DND-41 (cell line): ENCODE measurements around the gene TMEM236.
A peak's percentile ranks its signal among the peaks of the same experiment; 100 is the strongest.

Experiments
- ATAC-seq: fragments of 200-7000 bp; cut with Tn5 transposase; 3 replicates; pipeline ENCODE4 v1.9.1; 2021; ENCODE audit warnings: low read depth; ENCODE audit not compliant: insufficient read depth
- DNase-seq: peaks from one replicate; pipeline ENCODE4 v3.0.0-alpha.2; 2020
- H2AFZ ChIP-seq: 2 replicates; pipeline ENCODE4 v1.6.0; 2012; ENCODE audit warnings: low read depth, low read length
- H3K27ac ChIP-seq: 2 replicates; pipeline ENCODE4 v1.5.1; 2012; ENCODE audit warnings: low read length, inconsistent platforms
- H3K27me3 ChIP-seq: fragments of 200-600 bp; sonication (generic); 2 replicates; pipeline ENCODE4 v1.6.0; 2012; ENCODE audit warnings: low read length, mild to moderate bottlenecking, inconsistent platforms; ENCODE audit not compliant: insufficient read depth, poor library complexity
- H3K36me3 ChIP-seq: 2 replicates; pipeline ENCODE4 v1.5.1; 2012; ENCODE audit warnings: low read length, inconsistent platforms; ENCODE audit not compliant: insufficient read depth
- H3K4me1 ChIP-seq: 2 replicates; pipeline ENCODE4 v1.5.1; 2012; ENCODE audit warnings: mild to moderate bottlenecking, low read length; ENCODE audit not compliant: insufficient read depth
- H3K4me2 ChIP-seq: 2 replicates; pipeline ENCODE4 v1.6.0; 2012; ENCODE audit warnings: mild to moderate bottlenecking, moderate library complexity, low read length, inconsistent platforms; ENCODE audit not compliant: insufficient read depth
- H3K4me3 ChIP-seq, 2 experiments: fragments of 200-600 bp in 1 of 2; shearing (Covaris generic) in 1 of 2; 2 replicates each; pipeline ENCODE4 v1.5.1; 2012 to 2016; ENCODE audit warnings: inconsistent platforms in 2 of 2, low read length in 2 of 2, mild to moderate bottlenecking in 2 of 2, low read depth in 1 of 2, moderate library complexity in 1 of 2
- H3K79me2 ChIP-seq: 2 replicates; pipeline ENCODE4 v1.6.0; 2012; ENCODE audit warnings: low read length, inconsistent platforms; ENCODE audit not compliant: insufficient read depth
- H3K9ac ChIP-seq: 2 replicates; pipeline ENCODE4 v1.6.0; 2012; ENCODE audit warnings: low read depth, mild to moderate bottlenecking, inconsistent platforms, low read length, moderate library complexity
- H3K9me3 ChIP-seq: 2 replicates; pipeline ENCODE4 v1.5.1; 2012; ENCODE audit warnings: low read length, moderate library complexity, mild to moderate bottlenecking, inconsistent platforms; ENCODE audit not compliant: insufficient read depth, severe bottlenecking
- H4K20me1 ChIP-seq: 2 replicates; pipeline ENCODE4 v1.6.0; 2012; ENCODE audit warnings: low read length; ENCODE audit not compliant: insufficient read depth
- CTCF ChIP-seq: IDR thresholded peaks from 2 replicates; pipeline ENCODE4 v1.5.1; 2012; ENCODE audit warnings: borderline replicate concordance, low read length, moderate library complexity, mild to moderate bottlenecking; ENCODE audit not compliant: poor library complexity, severe bottlenecking; ENCODE audit errors: extremely low read depth
- EZH2 ChIP-seq: IDR thresholded peaks from 3 replicates; pipeline ENCODE4 v1.6.1; 2012; ENCODE audit warnings: borderline replicate concordance, low read depth, mild to moderate bottlenecking, moderate library complexity, low read length, inconsistent platforms; ENCODE audit not compliant: severe bottlenecking

TMEM236 gene

DNA sequence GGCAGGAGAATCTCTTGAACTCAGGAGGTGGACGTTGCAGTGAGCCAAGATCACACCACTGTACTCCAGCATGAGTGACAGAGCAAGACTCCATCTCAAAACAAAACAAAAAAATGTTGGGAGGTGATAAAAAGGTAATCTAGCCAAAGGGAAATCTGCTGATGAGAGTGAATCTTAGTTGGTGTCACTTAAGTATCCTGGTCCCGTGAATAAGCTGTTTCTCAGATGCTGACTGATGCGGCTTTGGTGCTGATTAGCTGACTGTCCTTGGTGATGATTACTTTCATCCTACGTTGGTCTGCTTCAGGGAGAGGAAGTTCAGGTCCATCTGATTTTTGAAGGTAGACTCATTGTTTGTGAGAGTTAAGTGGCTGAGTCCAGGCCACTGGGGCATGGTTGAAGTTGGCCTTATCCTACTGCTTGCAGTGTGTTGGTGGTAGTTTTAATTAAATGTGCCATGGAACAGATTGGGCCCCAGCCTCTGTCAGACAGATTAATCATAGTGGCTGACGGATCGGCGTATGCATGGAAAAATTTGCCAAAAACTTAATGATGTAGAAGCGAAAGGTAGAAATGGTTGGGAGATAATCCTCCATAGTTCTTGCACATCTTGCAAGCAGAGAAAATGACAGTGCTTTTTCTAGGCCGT, 17.4 kb upstream of the TMEM236 start:
- Histone ChIP-seq H3K36me3 (no peaks in the 10 kb centered on the region), H4K20me1 (no peaks in the 10 kb centered on the region), H3K27ac (no peak overlapping the region), H3K9ac (no peak overlapping the region), H3K4me3 (no peak overlapping the region), H3K79me2 (no peaks in the 10 kb centered on the region), H3K4me2 (no peak overlapping the region), H3K27me3 (no peaks in the 10 kb centered on the region), H3K4me1 (no peaks in the 10 kb centered on the region), H3K9me3 (no peaks in the 10 kb centered on the region), H2AFZ (no peak overlapping the region)
- no peak for TF ChIP-seq CTCF
- TF ChIP-seq EZH2 = no peak
- DNase-seq (no peak), ATAC-seq (no peak)

DNA sequence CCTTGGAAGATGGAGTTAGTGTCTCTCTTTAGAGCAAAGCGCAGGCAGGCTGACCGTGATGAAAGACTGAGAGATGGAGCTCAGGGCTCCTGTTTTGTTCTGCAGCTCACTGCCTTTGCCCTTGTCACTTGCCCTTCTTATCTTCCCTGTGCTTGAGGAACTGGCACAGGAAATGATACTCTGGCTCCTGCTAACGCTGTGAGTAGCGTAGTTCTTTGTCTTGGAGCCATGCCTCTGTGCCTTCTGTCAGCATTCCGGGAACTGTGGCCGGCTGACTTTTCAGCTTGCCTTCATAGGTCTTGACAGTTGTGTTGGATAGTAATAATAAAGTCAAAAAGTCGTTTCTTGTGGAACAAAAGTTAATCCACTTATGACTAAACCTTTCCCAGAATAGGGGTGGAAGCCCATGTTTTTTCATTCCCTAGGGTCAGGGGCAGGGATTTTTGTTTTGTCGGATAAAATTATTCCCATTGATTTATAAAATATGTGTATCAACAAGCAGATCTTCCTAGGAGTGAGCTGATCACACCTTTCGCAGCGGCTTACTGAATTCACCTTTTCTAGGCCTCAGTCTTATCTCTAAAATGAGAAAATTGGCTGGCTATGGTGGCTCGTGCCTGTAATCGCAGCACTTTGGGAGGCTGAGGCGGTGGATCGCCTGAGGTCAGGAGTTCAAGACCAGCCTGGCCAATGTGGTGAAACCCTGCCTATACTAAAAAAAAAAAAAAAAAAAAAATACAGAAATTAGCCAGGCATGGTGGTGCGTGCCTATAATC, 16.6 kb upstream of the TMEM236 start:
- H3K79me2 ChIP-seq = no peaks in the 10 kb centered on the region
- H3K9me3 ChIP-seq = no peaks in the 10 kb centered on the region
- no peak for DNase-seq
- ATAC-seq = no peak
- TF ChIP-seq CTCF (no peak), EZH2 (no peak)
- H3K27ac ChIP-seq = no peak overlapping the region
- no peak overlapping the region for H2AFZ ChIP-seq
- no peak overlapping the region for H3K9ac ChIP-seq
- no peaks in the 10 kb centered on the region for H3K36me3 ChIP-seq
- no peaks in the 10 kb centered on the region for H3K4me1 ChIP-seq
- no peak overlapping the region for H3K4me2 ChIP-seq
- no peaks in the 10 kb centered on the region for H4K20me1 ChIP-seq
- H3K27me3 ChIP-seq = no peaks in the 10 kb centered on the region
- no peak overlapping the region for H3K4me3 ChIP-seq

DNA sequence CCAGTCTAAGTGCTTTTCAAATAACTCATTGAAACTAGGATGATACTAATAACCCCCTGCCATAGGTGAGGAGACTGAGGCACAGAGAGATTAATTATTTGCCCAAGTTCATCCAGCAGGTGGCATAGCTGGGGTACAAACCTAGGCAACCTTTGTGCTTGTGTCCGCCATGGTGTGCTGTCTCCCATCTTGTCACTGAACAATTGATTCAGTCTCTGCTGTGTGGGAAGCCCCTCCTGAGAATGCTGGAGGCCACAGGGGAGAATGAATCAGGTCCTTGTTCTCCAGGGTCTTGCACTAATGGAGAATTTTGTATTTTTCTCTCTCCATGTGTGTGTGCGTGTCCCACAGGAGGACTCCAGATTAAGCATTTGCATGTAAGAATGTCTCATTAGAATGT, 15.8 kb upstream of the TMEM236 start:
- Histone ChIP-seq H3K36me3 (no peaks in the 10 kb centered on the region), H3K27me3 (no peaks in the 10 kb centered on the region), H3K9me3 (no peaks in the 10 kb centered on the region), H3K4me1 (no peaks in the 10 kb centered on the region), H3K27ac (no peak overlapping the region), H4K20me1 (no peaks in the 10 kb centered on the region), H3K4me2 (no peak overlapping the region), H2AFZ (peak overlapping the region; percentile 26; the same call in 1 of the 2 replicates), H3K4me3 (no peak overlapping the region), H3K79me2 (no peaks in the 10 kb centered on the region), H3K9ac (no peak overlapping the region)
- TF ChIP-seq CTCF = peak; percentile 36
- no peak for TF ChIP-seq EZH2
- DNase-seq (no peak), ATAC-seq (peak; percentile 37; the same call in 2 of the 3 replicates)
